Tibial nerve (tissue), 4 donors: Measurements from ENCODE around the gene CD200R1L. TPM values are rescaled to one million over a fixed set of nuclear protein-coding genes. Genes with fewer than 3 reads are reported as not detected.

ENCODE experiments used
- DNase-seq, 2 donors: peaks; one replicate each; pipeline ENCODE4 v3.0.0-alpha.2; 2019; ENCODE audit warnings: low spot score in 2 of 2
- H3K27ac ChIP-seq, 4 donors: fragments of 200-600 bp; sonication (generic) in 3 of 4; one replicate each; pipeline ENCODE4 v1.5.1; 2017 to 2019; ENCODE audit warnings: mild to moderate bottlenecking in 1 of 4
- H3K27me3 ChIP-seq, 2 donors: fragments of 200-600 bp; sonication (generic) in 1 of 2; one replicate each; pipeline versions ENCODE4 v1.5.1 to v1.6.0; 2017 to 2019
- H3K36me3 ChIP-seq, 3 donors: fragments of 200-600 bp; sonication (generic); one replicate each; pipeline ENCODE4 v1.5.1; 2018 to 2019
- H3K4me1 ChIP-seq, 4 donors: fragments of 200-600 bp; sonication (generic) in 3 of 4; one replicate each; pipeline ENCODE4 v1.5.1; 2017 to 2019
- H3K4me3 ChIP-seq, 4 donors: fragments of 200-600 bp; sonication (generic) in 3 of 4; one replicate each; pipeline ENCODE4 v1.5.1; 2017 to 2019; ENCODE audit warnings: mild to moderate bottlenecking in 1 of 4, moderate library complexity in 1 of 4
- H3K9me3 ChIP-seq, 4 donors: fragments of 200-600 bp; sonication (generic) in 3 of 4; one replicate each; pipeline ENCODE4 v1.5.1; 2017 to 2019
- EP300 ChIP-seq, 2 donors: sonication (generic); formaldehyde crosslinking; IDR thresholded peaks; one replicate each; pipeline ENCODE4 v1.6.1; 2017; ENCODE audit warnings: antibody characterized with exemption in 2 of 2, mild to moderate bottlenecking in 1 of 2
- POLR2A ChIP-seq, 2 donors: fragments of 450-650 bp; IDR thresholded peaks; one replicate each; pipeline ENCODE4 v1.6.1; 2017; ENCODE audit warnings: antibody characterized with exemption in 2 of 2, mild to moderate bottlenecking in 2 of 2, moderate library complexity in 2 of 2
- WGBS, 2 donors: methylation state at CpG; one replicate each; pipeline ENCODE4 v1.1.5; 2018; 5-methylcytosine and 5-hydroxymethylcytosine counted together
- total RNA-seq, 4 donors: library from RNA; depleted of rRNA; stranded (reverse); fragments of >200 nt; gene quantifications; one replicate each; pipeline ENCODE4 v1.1.0, GENCODE V29; 2016
- TF ChIP-seq, protein P1 (sequence below), 5 experiments: fragments of 200-600 bp in 3 of 5; fragments of 450-650 bp in 2 of 5; sonication (generic) in 3 of 5; IDR thresholded peaks; one replicate each; pipeline ENCODE4 v1.5.1; 2016 to 2019; ENCODE audit warnings: antibody characterized with exemption in 5 of 5, mild to moderate bottlenecking in 3 of 5, moderate library complexity in 2 of 5

The CD200R1L gene
- total RNA-seq, 4 donors from 2014 or later = not detected

DNA sequence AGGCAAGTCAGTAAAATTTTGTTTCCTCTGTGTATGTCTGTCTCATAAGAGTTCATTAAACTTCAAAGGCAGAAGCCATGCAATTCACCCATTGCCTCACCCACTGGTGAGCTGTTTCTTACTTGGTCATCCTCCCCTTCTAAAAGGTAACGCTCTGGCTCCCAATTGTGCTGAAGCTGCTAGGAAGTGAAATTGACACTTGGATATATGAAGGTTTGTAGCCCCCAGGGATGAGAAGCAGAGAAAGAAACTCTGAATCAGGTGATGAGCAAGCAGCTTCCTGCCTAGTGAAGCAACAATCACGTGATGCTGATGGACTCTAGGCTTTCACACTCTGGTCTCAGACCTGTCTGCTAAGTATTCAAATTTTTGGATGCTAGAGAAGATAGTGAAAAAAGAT, 70.7 kb downstream of the CD200R1L start:
- WGBS, 2 donors = 67 to 73% methylated on average over 2 of the region's 2 CpGs
- Histone ChIP-seq H3K36me3 (no peaks in the 10 kb centered on the region), H3K4me1 (peaks cover 0 to 44% (median 5%) of the 10 kb centered on the region in 4 donors), H3K4me3 (no peak overlapping the region), H3K9me3 (no peaks in the 10 kb centered on the region), H3K27ac (no peak overlapping the region), H3K27me3 (no peaks in the 10 kb centered on the region)
- TF ChIP-seq, protein P1, sequence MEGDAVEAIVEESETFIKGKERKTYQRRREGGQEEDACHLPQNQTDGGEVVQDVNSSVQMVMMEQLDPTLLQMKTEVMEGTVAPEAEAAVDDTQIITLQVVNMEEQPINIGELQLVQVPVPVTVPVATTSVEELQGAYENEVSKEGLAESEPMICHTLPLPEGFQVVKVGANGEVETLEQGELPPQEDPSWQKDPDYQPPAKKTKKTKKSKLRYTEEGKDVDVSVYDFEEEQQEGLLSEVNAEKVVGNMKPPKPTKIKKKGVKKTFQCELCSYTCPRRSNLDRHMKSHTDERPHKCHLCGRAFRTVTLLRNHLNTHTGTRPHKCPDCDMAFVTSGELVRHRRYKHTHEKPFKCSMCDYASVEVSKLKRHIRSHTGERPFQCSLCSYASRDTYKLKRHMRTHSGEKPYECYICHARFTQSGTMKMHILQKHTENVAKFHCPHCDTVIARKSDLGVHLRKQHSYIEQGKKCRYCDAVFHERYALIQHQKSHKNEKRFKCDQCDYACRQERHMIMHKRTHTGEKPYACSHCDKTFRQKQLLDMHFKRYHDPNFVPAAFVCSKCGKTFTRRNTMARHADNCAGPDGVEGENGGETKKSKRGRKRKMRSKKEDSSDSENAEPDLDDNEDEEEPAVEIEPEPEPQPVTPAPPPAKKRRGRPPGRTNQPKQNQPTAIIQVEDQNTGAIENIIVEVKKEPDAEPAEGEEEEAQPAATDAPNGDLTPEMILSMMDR (IDR thresholded peaks at IDR 0.05) = no peak
- no peak for TF ChIP-seq POLR2A (IDR thresholded peaks at IDR 0.05)
- no peak for TF ChIP-seq EP300 (IDR thresholded peaks at IDR 0.05)
- peak in 1 of 2 donors; percentile 24 for DNase-seq

DNA sequence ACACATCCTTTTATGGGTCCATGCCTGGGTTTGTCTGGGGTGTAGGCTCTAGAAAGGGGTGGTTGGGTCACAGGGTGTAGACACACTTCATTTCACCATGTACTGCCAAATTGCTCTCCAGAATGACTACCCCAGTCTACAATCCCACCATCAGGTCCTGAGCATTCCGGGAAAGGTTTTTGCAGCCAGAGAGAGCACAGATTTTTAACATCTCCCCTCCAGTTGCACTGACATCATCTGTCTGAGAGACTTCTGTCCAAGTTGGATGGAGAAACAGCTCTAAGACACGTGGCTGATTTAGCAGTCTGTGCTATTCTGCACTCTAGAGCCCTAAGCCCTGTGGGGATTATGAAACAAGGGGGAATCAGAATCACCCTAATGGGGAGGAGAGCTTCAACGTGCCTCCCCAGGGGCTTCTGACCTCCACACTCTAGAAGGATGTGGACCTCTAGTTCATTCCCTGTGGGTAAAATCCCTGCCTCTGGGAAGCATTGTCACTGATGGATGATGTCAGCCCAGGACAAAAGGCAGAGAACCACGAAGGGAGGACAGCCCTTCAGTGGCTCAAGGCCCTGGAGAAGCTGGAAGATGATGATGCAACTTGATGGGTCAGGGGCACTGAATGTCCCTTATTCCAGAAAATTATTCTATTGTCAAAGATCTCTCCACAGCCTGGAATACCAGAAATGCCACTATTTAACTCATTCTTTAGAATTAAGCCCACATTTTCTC, 71.5 kb downstream of the CD200R1L start:
- Histone ChIP-seq H3K4me1 (peaks cover 0 to 35% (median 5%) of the 10 kb centered on the region in 4 donors), H3K4me3 (no peak overlapping the region), H3K27me3 (no peaks in the 10 kb centered on the region), H3K36me3 (no peaks in the 10 kb centered on the region), H3K9me3 (no peaks in the 10 kb centered on the region), H3K27ac (peak overlapping the region in 2 of 4 donors; percentile 17 to 35)
- TF ChIP-seq POLR2A (IDR thresholded peaks at IDR 0.05) = no peak
- TF ChIP-seq, protein P1 (IDR thresholded peaks at IDR 0.05) = no peak
- TF ChIP-seq EP300 (IDR thresholded peaks at IDR 0.05) = no peak
- 38 to 48% methylated on average over 4 of the region's 4 CpGs for WGBS, 2 donors
- no peak for DNase-seq

DNA sequence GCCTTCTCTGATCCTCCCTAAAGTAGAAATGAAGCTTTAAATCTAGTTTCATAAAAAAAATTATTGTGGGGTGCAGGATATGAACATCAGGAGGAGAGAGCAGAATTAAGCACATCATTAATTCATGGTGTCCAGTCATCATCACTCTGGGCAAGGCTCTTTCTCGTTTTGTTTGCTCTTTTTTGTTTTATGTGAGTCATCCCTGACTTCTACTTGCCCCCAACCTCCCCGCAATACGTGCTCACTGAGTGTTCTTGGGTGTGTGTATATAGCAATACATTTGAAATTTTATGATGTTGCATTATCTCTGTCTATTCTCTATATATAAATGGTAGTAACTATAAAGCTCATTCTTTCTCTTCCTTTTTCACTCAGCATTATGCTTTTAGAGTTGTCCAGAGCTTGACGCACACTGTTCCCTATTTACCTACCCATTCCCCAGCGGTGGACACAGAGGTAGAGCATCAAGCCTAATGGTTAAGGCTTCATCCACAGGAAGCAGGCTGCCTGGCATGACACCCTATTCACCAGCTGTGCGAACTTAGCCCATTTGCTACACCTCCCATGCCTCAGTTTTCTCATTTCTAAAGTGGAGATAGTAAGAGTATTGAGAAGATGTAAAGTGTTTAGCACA, 72.3 kb downstream of the CD200R1L start:
- 62 to 69% methylated on average over 6 of the region's 6 CpGs for WGBS, 2 donors
- Histone ChIP-seq H3K4me3 (no peak overlapping the region), H3K9me3 (no peaks in the 10 kb centered on the region), H3K27me3 (no peaks in the 10 kb centered on the region), H3K27ac (peak overlapping the region in 1 of 4 donors; percentile 17), H3K4me1 (peaks cover 0 to 28% (median 2%) of the 10 kb centered on the region in 4 donors), H3K36me3 (no peaks in the 10 kb centered on the region)
- no peak for TF ChIP-seq POLR2A (IDR thresholded peaks at IDR 0.05)
- TF ChIP-seq EP300 (IDR thresholded peaks at IDR 0.05) = no peak
- TF ChIP-seq, protein P1 (IDR thresholded peaks at IDR 0.05) = no peak
- no peak for DNase-seq

DNA sequence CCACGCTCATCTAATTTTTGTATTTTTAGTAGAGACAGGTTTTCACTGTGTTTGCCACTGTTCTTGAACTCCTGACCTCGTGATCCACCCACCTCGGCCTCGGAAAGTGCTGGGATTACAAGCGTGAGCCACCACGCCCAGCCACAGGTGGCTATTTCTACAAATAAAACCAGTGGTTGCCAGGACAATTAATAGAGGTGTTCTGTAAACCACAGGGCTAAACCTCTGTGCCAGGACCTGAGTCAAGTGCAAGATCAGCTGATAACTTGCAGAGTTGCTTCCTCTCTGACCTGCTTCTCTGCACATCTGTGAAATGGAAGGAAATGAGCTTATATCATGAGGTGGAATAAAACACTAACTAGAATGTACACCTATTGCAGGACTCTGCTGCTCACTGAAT, 72.8 kb downstream of the CD200R1L start:
- H3K9me3 ChIP-seq = no peaks in the 10 kb centered on the region
- TF ChIP-seq EP300 (IDR thresholded peaks at IDR 0.05) (no peak), POLR2A (IDR thresholded peaks at IDR 0.05) (no peak)
- TF ChIP-seq, protein P1 (IDR thresholded peaks at IDR 0.05) = no peak
- WGBS, 2 donors = 80 to 81% methylated on average over 6 of the region's 6 CpGs
- no peaks in the 10 kb centered on the region for H3K36me3 ChIP-seq
- no peak overlapping the region for H3K4me3 ChIP-seq
- H3K4me1 ChIP-seq = peaks cover 0 to 22% (median 0%) of the 10 kb centered on the region in 4 donors
- H3K27me3 ChIP-seq = no peaks in the 10 kb centered on the region
- H3K27ac ChIP-seq = no peak overlapping the region
- no peak for DNase-seq

DNA sequence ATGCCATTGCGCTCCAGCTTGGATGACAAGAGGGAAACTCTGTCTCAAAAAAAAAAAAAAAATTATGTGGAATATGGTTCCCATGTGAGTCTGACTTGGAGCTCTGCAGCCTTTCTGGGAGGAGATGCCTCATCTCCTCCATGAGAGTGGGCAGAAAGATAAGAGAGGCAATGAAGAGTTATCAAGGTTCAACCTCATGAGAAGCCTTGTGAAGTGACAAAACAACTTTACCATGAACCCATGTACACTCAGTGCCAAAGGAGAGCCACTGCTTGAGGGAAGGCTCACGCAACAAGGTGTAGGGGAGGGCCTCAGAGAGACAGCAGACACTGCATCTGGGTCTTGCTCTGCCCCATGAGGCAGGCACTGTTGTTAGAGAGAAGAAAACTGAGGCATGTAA, 75.7 kb downstream of the CD200R1L start:
- Histone ChIP-seq H3K36me3 (no peaks in the 10 kb centered on the region), H3K4me1 (peaks cover 0 to 8% (median 0%) of the 10 kb centered on the region in 4 donors), H3K27me3 (no peaks in the 10 kb centered on the region), H3K4me3 (no peak overlapping the region), H3K27ac (no peak overlapping the region), H3K9me3 (no peaks in the 10 kb centered on the region)
- 89 to 94% methylated on average over 2 of the region's 2 CpGs for WGBS, 2 donors
- no peak for DNase-seq
- TF ChIP-seq, protein P1 (IDR thresholded peaks at IDR 0.05) = no peak
- TF ChIP-seq EP300 (IDR thresholded peaks at IDR 0.05) (no peak), POLR2A (IDR thresholded peaks at IDR 0.05) (no peak)
